Endothelial cell (in vitro differentiated cells): Measurements from ENCODE around the gene ZNF669. TPM values are rescaled to one million over a fixed set of nuclear protein-coding genes. Genes with fewer than 3 reads are reported as not detected.

Source experiments
- DNase-seq: peaks from one replicate; pipeline ENCODE4 v3.0.0; 2021; ENCODE audit warnings: low spot score
- H3K27ac Mint-ChIP-seq: one replicate; pipeline ENCODE4 v1.8.0; 2021; ENCODE audit warnings: mixed read lengths, inconsistent platforms; ENCODE audit not compliant: unreplicated experiment
- H3K27me3 Mint-ChIP-seq: one replicate; pipeline ENCODE4 v1.8.0; 2021; ENCODE audit warnings: mild to moderate bottlenecking, moderate library complexity, mixed read lengths, inconsistent platforms; ENCODE audit not compliant: unreplicated experiment
- H3K36me3 Mint-ChIP-seq: one replicate; pipeline ENCODE4 v1.8.0; 2021; ENCODE audit warnings: mild to moderate bottlenecking, low read depth, mixed read lengths, inconsistent platforms; ENCODE audit not compliant: unreplicated experiment
- H3K4me1 Mint-ChIP-seq: one replicate; pipeline ENCODE4 v1.8.0; 2021; ENCODE audit warnings: mild to moderate bottlenecking, mixed read lengths, inconsistent platforms; ENCODE audit not compliant: unreplicated experiment
- H3K4me3 Mint-ChIP-seq: one replicate; pipeline ENCODE4 v1.8.0; 2021; ENCODE audit warnings: mild to moderate bottlenecking, mixed read lengths, inconsistent platforms; ENCODE audit not compliant: unreplicated experiment
- H3K9me3 Mint-ChIP-seq: one replicate; pipeline ENCODE4 v1.8.0; 2021; ENCODE audit warnings: mixed read lengths, inconsistent platforms; ENCODE audit not compliant: unreplicated experiment
- CTCF ChIP-seq: fragments of 200-600 bp; sonication (generic); IDR thresholded peaks from one replicate; pipeline ENCODE4 v1.5.0; 2021; ENCODE audit warnings: antibody characterized with exemption; ENCODE audit not compliant: unreplicated experiment
- total RNA-seq: library from RNA; stranded (reverse); fragmentation: NEBNext Ultra II Directional; extraction: Animal tissue kit (Norgen Biotek cat#: 25700); gene quantifications from one replicate; pipeline ENCODE4 v1.2.1, GENCODE V29; 2021; ENCODE audit not compliant: unreplicated experiment

The ZNF669 gene
- total RNA-seq, 1 donor from 2014 or later: 21.7 TPM

GRCh38 chr1:247118946-247119446 lies 14.8 kb upstream of the ZNF669 start:
- Mint-ChIP-seq H3K27me3 (peaks cover 3% of the 10 kb centered on the region), H3K4me1 (no peaks in the 10 kb centered on the region), H3K4me3 (no peak overlapping the region), H3K36me3 (no peaks in the 10 kb centered on the region), H3K9me3 (no peaks in the 10 kb centered on the region), H3K27ac (no peak overlapping the region)
- DNase-seq: peak; percentile 54
- no peak for TF ChIP-seq CTCF

- TF ChIP-seq CTCF: no peak
- Mint-ChIP-seq H3K36me3 (peaks cover 4% of the 10 kb centered on the region), H3K4me3 (no peak overlapping the region), H3K27me3 (peaks cover 17% of the 10 kb centered on the region), H3K9me3 (no peaks in the 10 kb centered on the region), H3K27ac (no peak overlapping the region), H3K4me1 (peaks cover 3% of the 10 kb centered on the region)
- no peak for DNase-seq
Observed at GRCh38 chr1:247115545-247115944, 11.4 kb upstream of the ZNF669 start.

GRCh38 chr1:247115141-247115510 lies 11.0 kb upstream of the ZNF669 start:
- Mint-ChIP-seq H3K4me1 (peaks cover 5% of the 10 kb centered on the region), H3K27me3 (peaks cover 19% of the 10 kb centered on the region), H3K4me3 (no peak overlapping the region), H3K27ac (no peak overlapping the region), H3K9me3 (no peaks in the 10 kb centered on the region), H3K36me3 (peaks cover 5% of the 10 kb centered on the region)
- TF ChIP-seq CTCF: no peak
- no peak for DNase-seq

GRCh38 chr1:247114351-247115140 lies 10.4 kb upstream of the ZNF669 start:
- Mint-ChIP-seq H3K27ac (no peak overlapping the region), H3K27me3 (peaks cover 22% of the 10 kb centered on the region), H3K9me3 (no peaks in the 10 kb centered on the region), H3K36me3 (peaks cover 8% of the 10 kb centered on the region), H3K4me1 (peaks cover 5% of the 10 kb centered on the region), H3K4me3 (no peak overlapping the region)
- DNase-seq: no peak
- TF ChIP-seq CTCF: no peak

- Mint-ChIP-seq H3K27me3 (peaks cover 22% of the 10 kb centered on the region), H3K4me1 (peaks cover 5% of the 10 kb centered on the region), H3K4me3 (peak overlapping the region; percentile 37), H3K36me3 (peaks cover 8% of the 10 kb centered on the region), H3K9me3 (no peaks in the 10 kb centered on the region), H3K27ac (no peak overlapping the region)
- no peak for DNase-seq
- no peak for TF ChIP-seq CTCF
Observed at GRCh38 chr1:247113733-247114271, 9.6 kb upstream of the ZNF669 start.
